Kasumi-1 (cell line): ENCODE results near the gene LYPD3.
A peak's percentile ranks its signal among the peaks of the same experiment; 100 is the strongest.

ENCODE experiments used
- DNase-seq, 2 experiments: peaks; one replicate each; lab custom pipeline; 2025; lab: John Stamatoyannopoulos, UW

The LYPD3 gene

GRCh38 chr19:43430976-43431375 lies 34.4 kb downstream of the LYPD3 start:
- DNase-seq: no peak

GRCh38 chr19:43430142-43430710 lies 35.2 kb downstream of the LYPD3 start:
- DNase-seq: no peak

GRCh38 chr19:43429395-43429794 lies 36.0 kb downstream of the LYPD3 start:
- no peak for DNase-seq

- DNase-seq: peak; percentile 71 to 81
Observed at GRCh38 chr19:43425567-43426392, 39.6 kb downstream of the LYPD3 start.

GRCh38 chr19:43423779-43424178 lies 41.6 kb downstream of the LYPD3 start:
- no peak for DNase-seq

GRCh38 chr19:43422689-43423066 lies 42.7 kb downstream of the LYPD3 start:
- DNase-seq: no peak

DNA sequence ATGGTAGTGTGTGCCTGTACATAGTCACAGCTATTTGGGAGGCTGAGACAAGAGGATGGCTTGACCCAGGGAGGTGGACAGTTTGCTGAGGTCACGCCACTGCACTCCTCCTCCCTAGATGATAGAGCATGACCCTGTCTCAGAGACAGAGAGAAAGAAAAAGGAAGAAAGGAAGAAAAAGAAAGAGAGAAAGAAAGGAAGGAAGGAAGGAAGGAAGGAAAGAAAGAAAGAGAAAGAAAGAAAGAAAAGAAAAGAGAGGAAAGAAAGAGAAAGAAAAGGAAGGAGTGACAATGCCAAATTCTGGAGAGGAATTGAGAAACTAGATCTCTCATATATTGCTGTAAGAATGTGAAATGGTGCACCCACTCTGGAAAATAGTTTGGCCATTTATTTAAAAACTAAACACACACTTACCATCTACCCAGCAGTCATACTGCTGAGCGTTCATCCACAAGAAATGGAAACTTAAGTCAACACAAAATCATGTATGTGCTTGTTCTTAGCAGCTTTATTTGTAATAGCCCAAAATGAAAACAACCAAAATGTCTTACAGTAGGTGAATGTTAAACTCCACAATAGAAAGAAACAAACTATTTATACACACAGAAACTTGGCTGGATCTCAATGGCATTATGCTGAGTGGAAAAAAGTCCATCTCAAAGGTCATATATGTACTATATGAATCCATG lies 43.3 kb downstream of the LYPD3 start:
- DNase-seq: no peak

- DNase-seq: no peak
Observed at GRCh38 chr19:43420954-43421353, 44.5 kb downstream of the LYPD3 start.

DNA sequence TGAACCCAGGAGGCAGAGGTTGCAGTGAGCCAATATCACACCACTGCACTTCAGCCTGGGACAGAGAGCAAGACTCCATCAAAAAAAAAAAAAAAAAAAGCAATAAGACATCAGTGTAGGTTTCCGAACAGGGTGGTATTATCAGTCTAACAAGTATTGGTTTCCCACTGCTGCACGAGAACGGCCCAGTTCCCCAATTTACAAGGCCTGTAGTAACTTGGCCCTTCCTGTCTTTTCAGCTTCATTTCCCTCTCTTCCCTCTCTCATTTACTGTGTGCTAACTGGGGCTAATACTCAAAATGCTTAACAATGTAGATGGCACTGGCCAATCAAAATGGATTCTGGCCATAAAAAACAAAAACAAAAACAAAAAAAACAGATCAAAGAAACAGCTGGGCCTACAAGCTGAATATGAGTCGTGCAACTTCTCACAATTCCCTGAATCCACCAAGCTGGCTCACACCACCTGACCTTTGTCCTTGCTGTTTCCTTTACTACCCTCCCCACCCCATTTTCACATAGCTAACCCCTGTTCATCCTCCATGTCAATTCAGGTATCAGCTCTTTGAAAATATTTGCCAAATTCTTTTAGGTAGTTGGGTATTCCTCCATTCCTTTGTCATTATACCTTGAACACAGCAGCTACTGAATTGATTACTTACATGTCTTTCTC lies 48.3 kb downstream of the LYPD3 start:
- DNase-seq: no peak

DNA sequence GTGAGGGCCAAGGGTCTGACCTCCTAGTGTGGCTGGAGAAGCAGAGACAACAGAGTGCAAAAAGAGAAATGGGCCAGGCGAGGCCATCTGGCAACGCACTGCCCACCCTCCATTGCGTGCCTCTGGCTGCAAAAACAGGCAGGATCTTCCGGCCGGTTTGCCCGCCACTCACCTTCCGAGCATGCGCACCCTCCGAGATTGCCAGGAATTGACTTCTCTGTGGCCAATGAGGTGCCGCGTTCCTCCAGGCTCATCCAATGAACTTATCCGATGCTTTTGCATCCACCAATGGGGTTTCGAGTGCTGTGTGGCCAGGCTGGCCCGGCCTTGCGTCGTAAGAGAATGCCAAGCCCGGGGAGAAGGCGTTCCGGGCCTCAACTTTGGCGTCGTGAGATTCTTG lies 50.9 kb downstream of the LYPD3 start, which contains the start of gene TEX101:
Gene TEX101, plus strand, starts transcription at position 337 of the 400 bp plus-strand sequence. CDS start 1,030 bp downstream, outside the sequence.
- DNase-seq: no peak

DNA sequence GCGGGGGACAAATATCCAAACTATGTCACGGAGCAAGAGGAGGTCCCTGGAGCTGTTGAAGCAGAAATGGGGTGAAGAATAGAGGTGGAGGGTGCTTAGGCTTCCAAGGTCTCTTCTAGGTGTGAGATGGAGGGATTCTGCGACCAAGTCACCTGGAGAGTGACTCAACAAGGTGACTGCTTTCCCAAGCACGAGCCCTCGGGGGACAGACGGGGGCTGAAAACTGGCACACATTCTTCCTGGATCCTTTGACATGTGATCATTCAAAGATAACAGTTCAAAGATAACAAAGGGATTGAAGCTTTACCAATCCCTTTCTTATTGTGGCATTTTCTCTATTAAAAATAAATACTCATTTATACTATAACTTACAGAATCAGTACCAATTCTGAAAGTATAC lies 53.0 kb downstream of the LYPD3 start:
- no peak for DNase-seq
